Esophagus squamous epithelium (tissue), 5 donors: ENCODE results near the gene FBXW7. TPM values are rescaled to one million over a fixed set of nuclear protein-coding genes. Genes with fewer than 3 reads are reported as not detected.

Source experiments
- DNase-seq: peaks from one replicate; lab custom pipeline; 2025; lab: John Stamatoyannopoulos, UW
- H3K27ac ChIP-seq, 4 donors: fragments of 200-600 bp; sonication (generic); one replicate each; pipeline ENCODE4 v1.5.1; 2016 to 2019; ENCODE audit warnings: mild to moderate bottlenecking in 1 of 4
- H3K27me3 ChIP-seq, 4 donors: fragments of 200-600 bp; sonication (generic); 1 replicate in 3 of 4; 2 replicates in 1 of 4; pipeline versions ENCODE4 v1.5.1 to v1.6.0; 2017 to 2021; ENCODE audit warnings: antibody characterized with exemption in 1 of 4
- H3K36me3 ChIP-seq, 3 donors: fragments of 200-600 bp; sonication (generic); one replicate each; pipeline ENCODE4 v1.5.1; 2016 to 2019
- H3K4me1 ChIP-seq, 3 donors: fragments of 200-600 bp; sonication (generic); one replicate each; pipeline ENCODE4 v1.5.1; 2017 to 2019
- H3K4me3 ChIP-seq, 4 donors: fragments of 200-600 bp; sonication (generic); 1 replicate in 3 of 4; 2 replicates in 1 of 4; pipeline ENCODE4 v1.5.1; 2016 to 2019; ENCODE audit warnings: mild to moderate bottlenecking in 2 of 4, moderate library complexity in 1 of 4
- H3K9me3 ChIP-seq, 3 donors: fragments of 200-600 bp; sonication (generic); one replicate each; pipeline ENCODE4 v1.5.1; 2016 to 2019
- CTCF ChIP-seq, 6 experiments: fragments of 450-650 bp in 4 of 6; fragments of 200-600 bp in 2 of 6; sonication (generic) in 2 of 6; IDR thresholded peaks; one replicate each; pipeline ENCODE4 v1.5.1; 2016 to 2019; ENCODE audit warnings: antibody characterized with exemption in 6 of 6, mild to moderate bottlenecking in 4 of 6, moderate library complexity in 4 of 6
- POLR2A ChIP-seq, 4 donors: fragments of 450-650 bp; IDR thresholded peaks; one replicate each; pipeline ENCODE4 v1.6.1; 2017; ENCODE audit warnings: antibody characterized with exemption in 4 of 4, mild to moderate bottlenecking in 4 of 4, moderate library complexity in 3 of 4
- WGBS, 2 donors: methylation state at CpG; one replicate each; pipeline ENCODE4 v1.1.5; 2018; 5-methylcytosine and 5-hydroxymethylcytosine counted together
- intact Hi-C: fragments of 100-400 bp; cut with DNase I; formaldehyde crosslinking; loops from one replicate; pipeline ENCODE4 v1.15.0; 2022
- total RNA-seq, 4 donors: library from RNA; depleted of rRNA; stranded (reverse); fragments of >200 nt; gene quantifications; one replicate each; pipeline ENCODE4 v1.1.0, GENCODE V29; 2016
- donor health status: DM: yes; HTN: yes; CAD: no.

The FBXW7 gene
- total RNA-seq, 4 donors from 2014 or later: 32.3 to 92.7 (median 36.9) TPM

GRCh38 chr4:152443859-152444258, 92.0 kb downstream of the FBXW7 start:
- Histone ChIP-seq H3K9me3 (no peaks in the 10 kb centered on the region), H3K27ac (no peak overlapping the region), H3K27me3 (no peaks in the 10 kb centered on the region), H3K4me1 (no peaks in the 10 kb centered on the region), H3K36me3 (no peaks in the 10 kb centered on the region), H3K4me3 (no peak overlapping the region)
- DNase-seq: no peak
- intact Hi-C loops: no loop called here
- no peak for TF ChIP-seq POLR2A (IDR thresholded peaks at IDR 0.05)
- 94 to 98% methylated on average over 3 of the region's 3 CpGs for WGBS, 2 donors

GRCh38 chr4:152437561-152437960, 98.3 kb downstream of the FBXW7 start:
- Histone ChIP-seq H3K36me3 (no peaks in the 10 kb centered on the region), H3K27ac (no peak overlapping the region), H3K4me1 (no peaks in the 10 kb centered on the region), H3K4me3 (no peak overlapping the region), H3K27me3 (no peaks in the 10 kb centered on the region), H3K9me3 (no peaks in the 10 kb centered on the region)
- 93 to 94% methylated on average over 7 of the region's 7 CpGs for WGBS, 2 donors
- DNase-seq: no peak
- intact Hi-C loops: no loop called here
- TF ChIP-seq CTCF (IDR thresholded peaks at IDR 0.05) (no peak), POLR2A (IDR thresholded peaks at IDR 0.05) (no peak)

- Histone ChIP-seq H3K27me3 (no peaks in the 10 kb centered on the region), H3K4me1 (peaks cover 0 to 4% (median 3%) of the 10 kb centered on the region in 3 donors), H3K36me3 (no peaks in the 10 kb centered on the region), H3K9me3 (no peaks in the 10 kb centered on the region), H3K27ac (no peak overlapping the region), H3K4me3 (no peak overlapping the region)
- DNase-seq: no peak
- intact Hi-C loops: no loop called here
- 95% methylated on average over 2 of the region's 2 CpGs for WGBS, 2 donors
- no peak for TF ChIP-seq CTCF (IDR thresholded peaks at IDR 0.05)
- no peak for TF ChIP-seq POLR2A (IDR thresholded peaks at IDR 0.05)
These were observed 99.5 kb downstream of the FBXW7 start for GRCh38 chr4:152436384-152436783.

GRCh38 chr4:152434011-152434410, 101.9 kb downstream of the FBXW7 start:
- intact Hi-C loops: no loop called here
- Histone ChIP-seq H3K36me3 (peaks cover 0 to under 1% (median 0%) of the 10 kb centered on the region in 3 donors), H3K4me3 (no peak overlapping the region), H3K4me1 (peaks cover 0 to 7% (median 3%) of the 10 kb centered on the region in 3 donors), H3K27me3 (no peaks in the 10 kb centered on the region), H3K9me3 (no peaks in the 10 kb centered on the region), H3K27ac (no peak overlapping the region)
- no peak for DNase-seq
- WGBS, 2 donors: 82 to 87% methylated on average over 3 of the region's 3 CpGs
- TF ChIP-seq CTCF (IDR thresholded peaks at IDR 0.05) (no peak), POLR2A (IDR thresholded peaks at IDR 0.05) (no peak)

GRCh38 chr4:152431784-152432183, 104.1 kb downstream of the FBXW7 start:
- intact Hi-C loops: no loop called here
- peaks cover 0 to 7% (median 3%) of the 10 kb centered on the region in 3 donors for H3K4me1 ChIP-seq
- H3K27me3 ChIP-seq: no peaks in the 10 kb centered on the region
- no peak overlapping the region for H3K4me3 ChIP-seq
- WGBS, 2 donors: 88 to 100% methylated on average over 2 of the region's 2 CpGs
- no peak for TF ChIP-seq POLR2A (IDR thresholded peaks at IDR 0.05)
- TF ChIP-seq CTCF (IDR thresholded peaks at IDR 0.05): no peak
- H3K27ac ChIP-seq: no peak overlapping the region
- no peaks in the 10 kb centered on the region for H3K9me3 ChIP-seq
- no peak for DNase-seq
- peaks cover 0 to 9% (median 0%) of the 10 kb centered on the region in 3 donors for H3K36me3 ChIP-seq

GRCh38 chr4:152431291-152431690, 104.6 kb downstream of the FBXW7 start:
- Histone ChIP-seq H3K9me3 (no peaks in the 10 kb centered on the region), H3K4me3 (no peak overlapping the region), H3K27me3 (no peaks in the 10 kb centered on the region), H3K27ac (no peak overlapping the region), H3K4me1 (peaks cover 0 to 7% (median 3%) of the 10 kb centered on the region in 3 donors), H3K36me3 (peaks cover 0 to 9% (median 0%) of the 10 kb centered on the region in 3 donors)
- intact Hi-C loops: no loop called here
- DNase-seq: no peak
- TF ChIP-seq CTCF (IDR thresholded peaks at IDR 0.05) (no peak), POLR2A (IDR thresholded peaks at IDR 0.05) (no peak)
